Endometrial microvascular endothelial cells (primary cell): ENCODE data around the gene RABGAP1L. TPM values are rescaled to one million over a fixed set of nuclear protein-coding genes. Genes with fewer than 3 reads are reported as not detected.
"Not testable (repeated sequence)": the region's sequence is repeated elsewhere in the genome, so short reads cannot be mapped to it uniquely, and the experiment has no call there.

Experiments
- in situ Hi-C: cut with HindIII; loops from 2 replicates; pipeline ENCODE4 v1.10.0; 2017; ENCODE audit warnings: low sequenced_read_pairs, low pct_unique_long_range_greater_than_20kb; ENCODE audit errors: inconsistent ontology term
- total RNA-seq: library from RNA; depleted of rRNA; stranded (reverse); fragments of >200 nt; gene quantifications from one replicate; pipeline ENCODE4 v1.2.3, GENCODE V29; 2015; ENCODE audit errors: inconsistent ontology term

Gene RABGAP1L
- total RNA-seq, 1 donor from 2014 or later: 15.5 TPM

- in situ Hi-C loops: no loop called here
Observed at GRCh38 chr1:174448974-174449373, 289.7 kb downstream of the RABGAP1L start.

DNA sequence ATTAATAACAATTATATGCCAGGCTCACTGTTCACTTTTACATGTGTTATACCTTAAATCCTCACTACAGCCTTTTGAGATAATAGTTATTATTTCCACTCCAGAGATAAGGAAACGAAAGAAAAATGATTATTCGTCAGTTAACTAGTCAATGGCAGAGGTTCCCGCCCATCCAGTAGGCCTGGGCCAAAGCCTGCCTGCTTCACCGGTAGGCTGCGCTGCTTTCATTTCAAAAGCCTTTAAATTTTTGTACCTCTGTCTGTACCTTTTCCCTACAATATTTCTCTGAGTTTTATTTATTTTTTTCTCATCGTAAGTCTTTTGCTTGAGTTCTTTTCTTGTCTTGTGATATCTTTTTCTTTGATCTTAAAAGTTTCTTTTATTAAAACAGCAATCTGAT, 292.1 kb downstream of the RABGAP1L start:
- in situ Hi-C loops: no loop called here

- in situ Hi-C loops: no loop called here
Observed at GRCh38 chr1:174465855-174466254, 306.5 kb downstream of the RABGAP1L start.

GRCh38 chr1:174466607-174467006, 307.3 kb downstream of the RABGAP1L start:
- in situ Hi-C loops: no loop called here

DNA sequence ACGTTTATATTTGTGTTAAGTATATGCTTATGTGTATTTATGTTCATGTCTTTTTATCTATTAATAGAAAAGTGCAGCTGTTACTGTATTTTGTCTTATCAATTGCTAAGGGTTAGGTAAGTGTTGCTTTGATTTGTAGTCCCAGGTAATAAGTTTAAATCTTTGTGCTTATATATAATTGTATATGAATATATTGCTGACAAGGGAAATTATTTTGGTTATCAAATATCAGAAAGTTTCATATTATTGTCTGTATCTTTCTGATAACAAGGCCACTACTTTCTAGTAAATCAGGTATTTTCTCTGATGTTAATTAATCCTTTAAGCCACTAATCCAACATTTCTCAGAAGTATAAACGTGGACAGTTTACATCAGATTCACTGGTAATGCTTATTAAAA, 309.7 kb downstream of the RABGAP1L start:
- in situ Hi-C loops: no loop called here

GRCh38 chr1:174469687-174470086, 310.4 kb downstream of the RABGAP1L start:
- in situ Hi-C loops: no loop called here

DNA sequence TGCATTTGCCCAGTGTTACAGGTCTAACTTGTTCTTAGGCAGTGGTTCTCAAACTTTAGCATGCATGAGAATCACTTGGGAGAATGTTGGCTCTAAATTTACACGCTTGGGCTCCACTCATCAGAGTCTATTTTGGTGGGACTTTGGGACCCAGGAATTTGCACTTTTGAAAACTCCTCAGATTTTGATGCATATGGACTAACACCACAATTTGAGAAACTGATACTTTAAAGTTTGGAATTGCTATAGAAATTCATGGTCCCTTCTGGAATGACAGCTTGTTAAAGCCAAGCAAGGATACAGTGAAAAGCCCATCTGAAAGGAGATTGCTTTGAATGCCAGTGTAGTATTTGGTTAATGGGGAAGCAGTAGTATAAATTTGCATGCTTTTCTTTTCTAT, 320.0 kb downstream of the RABGAP1L start:
- in situ Hi-C loops: no loop called here

DNA sequence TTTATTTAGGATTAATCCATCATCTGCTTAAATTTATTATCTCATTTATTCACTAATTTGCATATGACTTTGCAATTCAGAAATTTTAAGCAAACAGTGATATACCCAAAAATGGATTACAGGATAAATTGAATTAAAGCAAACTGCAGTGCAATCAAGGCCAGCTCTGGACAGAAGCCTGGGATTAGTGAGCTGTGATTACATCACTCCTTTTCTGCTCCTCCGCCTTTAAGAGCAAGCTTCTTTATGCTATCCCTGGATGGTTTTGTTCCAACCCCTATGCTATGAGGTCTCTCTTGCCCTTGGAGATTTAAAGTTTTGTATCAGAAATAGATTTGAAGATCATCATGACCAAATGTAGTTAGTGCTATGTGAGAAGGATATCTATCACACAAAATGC, 321.0 kb downstream of the RABGAP1L start:
- in situ Hi-C loops: no loop called here

DNA sequence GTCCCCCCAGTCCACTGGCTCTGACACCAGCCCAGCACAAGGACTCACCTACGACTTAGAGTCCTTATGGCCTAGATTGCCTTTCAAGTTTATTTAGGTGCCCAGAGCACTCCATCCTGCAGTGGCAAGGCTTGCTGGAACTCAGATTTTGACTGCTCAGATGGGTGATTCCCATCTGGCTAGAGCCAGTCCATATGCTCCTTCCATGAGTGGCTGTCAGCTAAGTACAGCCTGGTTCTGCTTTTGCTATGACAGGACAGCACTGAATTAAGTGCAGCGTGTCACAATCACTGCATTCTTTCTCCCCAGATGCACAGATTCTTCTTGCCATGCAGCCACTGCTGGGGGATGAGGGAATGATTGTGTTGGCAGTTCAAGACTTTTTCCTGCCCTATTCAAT, 332.3 kb downstream of the RABGAP1L start:
- in situ Hi-C loops: no loop called here

- in situ Hi-C loops: no loop called here
Observed at GRCh38 chr1:174497478-174497877, 338.2 kb downstream of the RABGAP1L start.

- in situ Hi-C loops: not testable (repeated sequence)
Observed at GRCh38 chr1:174516755-174517154, 357.4 kb downstream of the RABGAP1L start.

- in situ Hi-C loops: no loop called here
Observed at GRCh38 chr1:174519844-174520243, 360.5 kb downstream of the RABGAP1L start.

DNA sequence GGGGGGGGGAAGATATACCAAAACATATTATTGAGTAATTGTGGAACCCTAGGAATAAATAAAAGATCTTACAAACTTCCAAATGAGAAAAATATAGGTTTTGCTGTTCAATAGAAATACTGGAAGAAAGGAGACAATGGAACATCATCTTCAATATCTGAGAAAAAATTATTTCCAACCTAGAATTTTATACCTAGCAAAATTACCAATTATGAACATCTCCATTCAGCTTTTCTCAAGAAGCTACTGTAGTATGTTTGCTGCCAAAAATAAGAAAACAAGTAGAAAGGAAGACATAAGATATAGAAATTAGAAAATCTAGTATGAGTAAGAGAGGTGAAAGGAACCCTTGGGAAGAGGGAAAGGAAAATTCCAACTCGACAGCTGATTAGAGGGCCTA, 372.4 kb downstream of the RABGAP1L start:
- in situ Hi-C loops: no loop called here

GRCh38 chr1:174534789-174535188, 375.5 kb downstream of the RABGAP1L start:
- in situ Hi-C loops: no loop called here

DNA sequence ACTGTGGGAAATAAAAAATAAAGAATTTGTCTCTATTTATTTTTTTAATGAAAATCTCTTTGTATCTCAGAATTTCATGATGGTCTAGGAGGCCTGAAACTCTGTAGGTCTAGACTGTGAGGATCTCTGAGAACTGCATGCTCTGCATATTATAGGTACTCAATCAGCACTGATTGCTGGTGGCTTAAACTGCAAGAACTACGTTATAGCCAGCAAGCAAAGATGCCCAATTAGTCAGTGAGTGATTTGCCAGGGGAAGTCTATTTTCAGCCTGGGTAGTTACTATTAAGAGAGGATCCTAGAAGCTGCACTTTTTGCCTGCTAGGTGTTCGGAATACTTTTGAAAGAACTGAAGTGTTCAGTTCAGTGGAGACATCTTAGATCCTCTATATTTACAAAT, 375.9 kb downstream of the RABGAP1L start:
- in situ Hi-C loops: no loop called here

GRCh38 chr1:174543421-174543820, 384.1 kb downstream of the RABGAP1L start:
- in situ Hi-C loops: not testable (repeated sequence)

DNA sequence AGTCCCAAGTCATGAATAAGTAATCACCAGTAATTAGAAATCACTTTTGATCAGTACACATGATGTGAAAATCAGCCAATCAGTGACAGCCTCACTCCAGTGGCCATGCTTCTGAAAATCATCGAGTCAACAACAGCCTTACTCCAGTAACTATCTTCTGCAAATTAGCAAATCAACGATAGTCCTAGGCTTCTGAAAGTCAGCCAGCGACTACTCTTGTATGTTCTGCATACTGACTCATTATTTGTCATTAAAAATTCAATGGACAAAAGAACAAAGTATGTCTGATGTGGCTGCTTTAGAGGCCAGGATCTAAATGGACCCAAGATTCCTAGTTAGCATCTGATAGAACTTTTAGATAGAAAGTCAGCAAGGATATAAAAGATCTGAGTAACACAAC, 391.0 kb downstream of the RABGAP1L start:
- in situ Hi-C loops: no loop called here

DNA sequence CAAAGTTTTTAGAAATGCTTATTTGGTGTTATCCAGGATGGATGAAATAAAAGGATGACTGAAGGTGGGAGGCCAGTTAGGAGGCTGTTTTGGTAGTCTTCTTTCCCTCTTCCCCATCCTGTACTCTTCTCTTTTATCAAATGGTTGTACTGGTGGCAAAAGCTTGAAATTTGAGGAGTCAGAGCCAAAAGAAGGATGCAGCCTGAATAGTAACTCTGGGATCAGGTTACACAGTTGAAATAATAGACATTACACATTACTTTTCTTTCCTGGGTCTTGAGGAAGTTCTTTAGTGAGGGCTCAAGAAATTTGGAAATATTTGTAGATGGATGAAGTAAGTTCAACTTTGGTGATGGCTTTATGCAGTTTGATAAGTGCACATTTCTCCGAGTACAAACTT, 397.1 kb downstream of the RABGAP1L start:
- in situ Hi-C loops: no loop called here

GRCh38 chr1:174568551-174568950, 409.2 kb downstream of the RABGAP1L start:
- in situ Hi-C loops: no loop called here

DNA sequence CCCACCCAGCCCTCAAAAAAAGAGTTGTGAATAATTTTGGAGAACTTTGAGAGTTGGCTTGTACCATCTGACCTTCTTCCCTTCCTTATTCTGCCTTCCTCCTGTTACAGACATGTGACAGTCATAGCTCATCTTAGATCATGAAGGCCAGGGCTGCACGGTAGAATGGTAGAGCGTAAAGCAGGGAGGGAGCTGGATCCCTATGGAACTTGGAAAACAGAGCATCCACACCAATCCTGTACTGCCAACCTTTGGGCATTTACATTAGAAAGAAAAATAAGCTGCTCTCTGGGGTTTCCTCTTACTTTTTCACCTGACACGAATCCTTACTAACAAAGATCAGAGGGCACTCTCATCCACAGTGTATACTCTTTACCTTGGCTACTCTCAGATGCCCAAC, 409.9 kb downstream of the RABGAP1L start:
- in situ Hi-C loops: no loop called here

DNA sequence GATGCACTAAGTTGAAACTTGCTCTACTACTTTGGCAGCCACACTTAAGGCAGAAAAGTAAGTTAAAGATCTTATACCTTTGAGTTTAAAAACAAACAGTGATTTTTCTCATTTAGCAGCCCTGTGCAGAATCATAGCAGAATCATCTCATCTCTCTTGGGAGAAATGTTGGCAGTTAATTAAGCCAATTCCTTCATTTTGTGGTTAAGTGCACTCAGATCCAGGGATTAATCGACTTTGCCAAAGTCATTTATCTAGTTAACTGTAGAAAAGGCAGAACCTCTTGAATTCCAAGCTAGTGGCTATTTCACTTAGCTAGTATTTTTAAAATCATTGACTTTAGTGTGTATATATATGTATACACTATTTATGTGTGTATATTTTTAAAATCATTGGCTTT, 413.5 kb downstream of the RABGAP1L start:
- in situ Hi-C loops: no loop called here

GRCh38 chr1:174576120-174576519, 416.8 kb downstream of the RABGAP1L start:
- in situ Hi-C loops: not testable (repeated sequence)
